Measurements from ENCODE around the gene CCM2.

CCM2 gene

GRCh38 chr7:45039106-45039505 lies 39.1 kb downstream of the CCM2 start:
- H3K4me3 ChIP-seq (ENCODE audit: low read depth, low read length) = no peak overlapping the region
- H3K27me3 ChIP-seq (ENCODE audit: control insufficient read depth, insufficient read depth, low read length) = no peaks in the 10 kb centered on the region
- no peak overlapping the region for H3K9ac ChIP-seq
- no peak overlapping the region for H3K27ac ChIP-seq
- no peak for TF ChIP-seq CTCF (IDR thresholded peaks at IDR 0.05)
- H3K4me2 ChIP-seq (ENCODE audit: low read length) = no peak overlapping the region
- H2AFZ ChIP-seq = no peak overlapping the region
- H3K4me1 ChIP-seq = no peaks in the 10 kb centered on the region
- peaks cover 19% of the 10 kb centered on the region for H3K79me2 ChIP-seq
- H3K36me3 ChIP-seq (ENCODE audit: control insufficient read depth, insufficient read depth, low read length) = no peaks in the 10 kb centered on the region
- no peaks in the 10 kb centered on the region for H3K9me3 ChIP-seq (ENCODE audit: control insufficient read depth, low read length)

DNA sequence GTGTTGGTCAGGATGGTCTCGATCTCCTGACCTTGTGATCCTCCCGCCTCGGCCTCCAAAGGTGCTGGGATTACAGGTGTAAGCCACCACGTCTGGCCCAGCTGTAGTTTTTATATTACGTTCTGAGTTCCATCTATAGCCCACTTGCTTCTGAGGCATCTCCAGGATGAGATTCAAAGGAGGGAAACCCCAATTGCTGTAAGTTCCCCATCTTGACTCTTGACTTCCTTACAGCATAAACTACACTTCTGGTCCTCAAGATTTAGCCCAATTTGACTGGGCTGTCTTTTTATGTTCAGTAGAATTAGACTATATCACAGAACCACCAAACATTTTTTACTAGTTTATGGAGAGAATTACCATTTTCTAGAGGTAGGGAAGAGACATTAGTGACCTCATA lies 44.3 kb downstream of the CCM2 start:
- Histone ChIP-seq H3K9me3 (ENCODE audit: control insufficient read depth, low read length) (no peaks in the 10 kb centered on the region), H3K4me3 (ENCODE audit: low read depth, low read length) (no peak overlapping the region), H3K36me3 (ENCODE audit: control insufficient read depth, insufficient read depth, low read length) (no peaks in the 10 kb centered on the region), H3K27me3 (ENCODE audit: control insufficient read depth, insufficient read depth, low read length) (no peaks in the 10 kb centered on the region), H3K9ac (no peak overlapping the region), H2AFZ (no peak overlapping the region), H3K27ac (no peak overlapping the region), H3K4me2 (ENCODE audit: low read length) (no peak overlapping the region), H3K79me2 (no peaks in the 10 kb centered on the region), H3K4me1 (no peaks in the 10 kb centered on the region)
- no peak for TF ChIP-seq CTCF (IDR thresholded peaks at IDR 0.05)

DNA sequence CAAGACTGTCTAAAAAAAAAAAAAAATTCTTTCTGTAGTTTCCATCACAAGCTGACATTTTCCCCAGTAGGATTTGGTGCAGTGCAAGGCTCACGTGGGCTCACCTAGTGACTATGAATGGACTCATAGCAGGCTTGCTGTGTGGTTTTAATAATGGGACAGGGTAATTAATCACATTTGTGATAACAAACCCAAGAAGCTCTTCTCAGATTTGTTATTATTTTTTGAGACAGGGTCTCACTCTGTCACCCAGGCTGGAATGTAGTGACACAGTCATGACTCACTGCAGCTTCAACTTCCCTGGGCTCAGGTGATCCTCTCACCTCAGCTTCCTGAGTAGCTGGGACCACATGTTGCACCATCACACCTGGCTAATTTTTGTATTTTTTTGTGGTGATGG lies 48.7 kb downstream of the CCM2 start:
- H3K27me3 ChIP-seq (ENCODE audit: control insufficient read depth, insufficient read depth, low read length) = no peaks in the 10 kb centered on the region
- no peak overlapping the region for H3K4me2 ChIP-seq (ENCODE audit: low read length)
- no peak overlapping the region for H2AFZ ChIP-seq
- H3K4me3 ChIP-seq (ENCODE audit: low read depth, low read length) = no peak overlapping the region
- no peaks in the 10 kb centered on the region for H3K4me1 ChIP-seq
- no peak for TF ChIP-seq CTCF (IDR thresholded peaks at IDR 0.05)
- no peak overlapping the region for H3K27ac ChIP-seq
- H3K79me2 ChIP-seq = no peaks in the 10 kb centered on the region
- H3K36me3 ChIP-seq (ENCODE audit: control insufficient read depth, insufficient read depth, low read length) = no peaks in the 10 kb centered on the region
- no peak overlapping the region for H3K9ac ChIP-seq
- H3K9me3 ChIP-seq (ENCODE audit: control insufficient read depth, low read length) = no peaks in the 10 kb centered on the region

DNA sequence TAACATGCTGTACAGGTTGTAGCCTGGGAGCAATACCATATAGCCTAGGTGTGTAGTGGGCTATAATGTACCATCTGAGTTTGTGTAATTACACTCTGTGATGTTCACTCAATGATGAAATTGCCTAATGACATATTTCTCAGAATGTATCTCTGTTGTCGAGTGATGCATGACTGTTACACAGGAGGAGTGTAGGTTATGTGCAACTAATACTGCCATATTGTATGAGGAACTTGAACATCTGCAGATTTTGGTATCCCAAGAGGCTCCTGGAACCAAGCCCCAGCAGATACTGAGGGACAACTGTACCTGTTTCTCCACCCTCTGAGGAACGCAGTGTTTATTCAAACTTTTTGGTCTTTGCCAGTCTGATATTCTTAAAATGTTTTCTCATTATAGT lies 50.2 kb downstream of the CCM2 start:
- Histone ChIP-seq H3K4me1 (no peaks in the 10 kb centered on the region), H2AFZ (no peak overlapping the region), H3K79me2 (no peaks in the 10 kb centered on the region), H3K4me2 (ENCODE audit: low read length) (no peak overlapping the region), H3K9me3 (ENCODE audit: control insufficient read depth, low read length) (no peaks in the 10 kb centered on the region), H3K9ac (no peak overlapping the region), H3K27me3 (ENCODE audit: control insufficient read depth, insufficient read depth, low read length) (no peaks in the 10 kb centered on the region), H3K27ac (no peak overlapping the region), H3K36me3 (ENCODE audit: control insufficient read depth, insufficient read depth, low read length) (no peaks in the 10 kb centered on the region), H3K4me3 (ENCODE audit: low read depth, low read length) (no peak overlapping the region)
- no peak for TF ChIP-seq CTCF (IDR thresholded peaks at IDR 0.05)

GRCh38 chr7:45052011-45052410 lies 52.0 kb downstream of the CCM2 start:
- TF ChIP-seq CTCF (IDR thresholded peaks at IDR 0.05) = no peak
- Histone ChIP-seq H3K27me3 (ENCODE audit: control insufficient read depth, insufficient read depth, low read length) (no peaks in the 10 kb centered on the region), H3K9ac (no peak overlapping the region), H3K4me2 (ENCODE audit: low read length) (no peak overlapping the region), H3K36me3 (ENCODE audit: control insufficient read depth, insufficient read depth, low read length) (no peaks in the 10 kb centered on the region), H3K9me3 (ENCODE audit: control insufficient read depth, low read length) (no peaks in the 10 kb centered on the region), H3K4me3 (ENCODE audit: low read depth, low read length) (no peak overlapping the region), H3K79me2 (no peaks in the 10 kb centered on the region), H3K4me1 (no peaks in the 10 kb centered on the region), H3K27ac (no peak overlapping the region), H2AFZ (no peak overlapping the region)

Measured in parathyroid adenoma (tissue), 2 donors.